GM12864 (cell line): ENCODE measurements around the gene SYK.
A peak's percentile ranks its signal among the peaks of the same experiment; 100 is the strongest.

ENCODE experiments used
- DNase-seq: peaks from one replicate; pipeline ENCODE4 v3.0.0-alpha.2; 2011; ENCODE audit warnings: low read depth
- H3K4me3 ChIP-seq: 2 replicates; pipeline ENCODE4 v1.5.1; 2011; ENCODE audit warnings: mild to moderate bottlenecking, low read depth, low read length, control low read depth
- CTCF ChIP-seq: IDR thresholded peaks from 2 replicates; pipeline ENCODE4 v1.5.1; 2011; ENCODE audit warnings: low read depth, mild to moderate bottlenecking, moderate library complexity, low read length, control low read depth, inconsistent platforms; ENCODE audit errors: missing control alignments

Gene SYK

GRCh38 chr9:90909225-90909624 is 107.6 kb downstream of the SYK start:
- TF ChIP-seq CTCF = no peak
- H3K4me3 ChIP-seq = no peak overlapping the region
- DNase-seq = peak; percentile 25

DNA sequence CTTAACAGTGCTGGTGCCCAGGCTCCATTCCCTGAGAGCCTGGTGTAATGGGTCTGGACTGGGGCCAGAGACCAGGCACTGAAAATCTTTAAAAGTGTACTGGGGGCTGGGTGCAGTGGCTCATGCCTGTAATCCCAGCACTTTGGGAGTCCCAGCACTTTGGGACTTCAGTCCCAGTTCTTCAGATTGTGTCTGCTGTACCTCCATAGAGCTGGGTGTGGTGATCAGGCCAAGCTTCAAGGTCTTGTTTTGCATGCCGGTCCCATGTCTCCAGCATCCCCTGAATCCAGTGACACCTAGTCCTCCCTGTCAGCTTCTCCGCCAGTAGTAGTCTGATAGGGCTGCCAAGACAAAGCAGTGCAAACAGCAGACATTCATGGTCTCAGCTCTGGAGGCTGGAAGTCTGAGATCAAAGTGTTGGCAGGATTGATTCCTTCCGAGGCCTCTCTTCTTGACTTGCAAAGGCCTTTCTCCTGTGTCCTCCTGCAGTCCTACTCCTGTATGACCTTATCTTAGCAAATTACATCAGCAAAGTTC is 108.2 kb downstream of the SYK start:
- TF ChIP-seq CTCF = no peak
- H3K4me3 ChIP-seq = no peak overlapping the region

DNA sequence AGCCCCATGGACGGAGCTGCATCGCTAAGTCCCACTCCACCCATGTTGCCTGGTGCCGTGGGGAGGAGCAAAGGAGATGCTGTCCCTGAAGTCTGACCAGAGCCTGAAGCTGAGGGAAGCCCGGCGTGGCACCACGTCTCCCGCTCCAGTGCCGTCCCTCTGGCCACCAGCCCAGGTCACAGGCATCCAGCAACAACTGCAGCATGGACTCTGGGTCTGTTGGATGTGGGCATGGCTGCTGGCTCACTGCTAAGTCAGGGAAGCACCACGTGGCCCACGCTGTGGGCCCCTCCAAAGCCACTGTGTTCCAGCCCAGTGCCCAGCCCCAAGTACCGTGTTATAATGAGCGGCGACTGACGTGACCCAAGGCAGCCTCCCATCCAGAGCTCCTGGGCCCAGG is 112.6 kb downstream of the SYK start:
- H3K4me3 ChIP-seq = no peak overlapping the region
- no peak for TF ChIP-seq CTCF
- no peak for DNase-seq

More for the DNA sequence above, 108.2 kb downstream of the SYK start:
- no peak for DNase-seq

DNA sequence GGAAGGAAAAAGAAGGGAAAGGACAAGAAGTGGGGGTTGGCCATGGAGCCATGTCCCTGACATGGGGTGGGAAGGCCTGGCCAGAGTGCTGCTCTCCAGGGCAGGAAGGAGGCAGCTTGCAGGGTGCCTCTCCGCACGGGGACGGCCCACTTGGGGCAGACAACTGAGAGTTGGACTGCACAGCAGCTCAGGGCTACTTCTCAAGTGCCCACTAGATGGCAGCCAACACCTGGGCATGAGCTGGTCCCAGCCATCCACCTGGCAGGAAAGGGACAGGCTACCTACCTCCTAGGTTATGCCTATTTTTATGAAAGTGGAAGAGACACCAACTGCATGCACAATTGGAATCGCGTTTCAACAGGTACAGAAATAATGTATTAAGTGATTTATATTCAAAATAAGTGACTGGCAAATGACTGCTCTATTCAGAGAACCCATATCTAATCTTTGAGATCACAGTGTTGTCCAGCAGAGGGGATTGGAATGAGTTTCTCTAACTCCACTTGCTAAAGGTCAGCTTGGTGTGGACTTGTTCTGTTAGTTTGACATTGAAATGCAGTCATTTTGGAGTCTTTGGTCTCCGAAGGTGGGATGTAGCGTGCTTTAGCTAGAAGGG is 113.4 kb downstream of the SYK start:
- DNase-seq = peak; percentile 53
- TF ChIP-seq CTCF = peak; percentile 90
- H3K4me3 ChIP-seq = no peak overlapping the region

DNA sequence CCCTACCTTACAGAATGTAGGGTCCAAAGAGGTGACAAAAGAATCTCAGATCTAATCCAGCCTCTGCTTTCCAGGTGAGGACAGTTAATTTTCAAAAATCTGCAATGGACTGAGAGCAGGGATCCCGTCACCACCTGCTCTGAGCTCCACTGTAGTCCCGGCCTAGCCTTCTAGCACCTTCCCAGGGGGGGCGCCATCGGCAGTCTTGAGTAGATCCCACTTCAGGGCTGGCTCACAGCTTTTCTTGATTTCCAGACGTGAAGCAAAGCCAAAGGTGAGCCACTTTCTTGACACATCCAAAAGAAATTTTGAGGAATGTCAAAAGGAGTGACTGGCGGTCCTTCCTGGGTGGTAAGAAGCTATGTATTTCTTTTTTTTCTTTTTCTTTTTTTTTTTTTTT is 114.1 kb downstream of the SYK start:
- no peak for DNase-seq
- TF ChIP-seq CTCF = peak; percentile 58
- H3K4me3 ChIP-seq = no peak overlapping the region

DNA sequence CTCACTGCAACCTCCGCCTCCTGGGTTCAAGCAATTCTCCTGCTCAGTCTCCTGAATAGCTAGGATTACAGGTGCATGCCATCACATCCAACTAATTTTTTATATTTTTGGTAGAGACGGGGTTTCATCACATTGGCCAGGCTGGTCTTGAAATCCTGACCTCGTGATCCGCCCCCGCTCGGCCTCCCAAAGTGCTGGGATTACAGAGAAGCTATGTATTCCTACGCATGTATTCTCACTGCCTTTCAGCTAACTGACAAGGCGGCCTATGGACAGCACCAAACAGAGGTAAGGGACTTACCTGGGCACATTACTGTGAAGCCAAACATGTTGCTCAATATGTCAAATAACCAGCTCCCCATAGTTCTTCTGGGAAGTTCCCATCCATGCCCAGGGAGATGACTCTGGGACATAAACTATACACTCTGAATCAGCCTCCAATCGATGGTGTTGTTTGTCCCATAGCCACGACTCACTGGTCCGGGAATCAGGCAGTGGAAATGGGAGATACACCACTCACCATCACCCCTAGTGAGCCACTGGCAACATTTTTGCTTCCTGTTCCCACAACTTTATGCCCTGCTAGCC is 114.6 kb downstream of the SYK start:
- DNase-seq = no peak
- no peak overlapping the region for H3K4me3 ChIP-seq
- TF ChIP-seq CTCF = no peak

GRCh38 chr9:90919883-90920282 is 118.3 kb downstream of the SYK start:
- no peak for DNase-seq
- H3K4me3 ChIP-seq = no peak overlapping the region
- TF ChIP-seq CTCF = no peak
